Esophagus squamous epithelium (tissue), 5 donors: ENCODE measurements around the gene SUMO2. TPM values are rescaled to one million over a fixed set of nuclear protein-coding genes. Genes with fewer than 3 reads are reported as not detected.
"Not testable (repeated sequence)": the region's sequence is repeated elsewhere in the genome, so short reads cannot be mapped to it uniquely, and the experiment has no call there.

Experiments used
- DNase-seq: peaks from one replicate; lab custom pipeline; 2025; lab: John Stamatoyannopoulos, UW
- H3K27ac ChIP-seq, 4 donors: fragments of 200-600 bp; sonication (generic); one replicate each; pipeline ENCODE4 v1.5.1; 2016 to 2019; ENCODE audit warnings: mild to moderate bottlenecking in 1 of 4
- H3K27me3 ChIP-seq, 4 donors: fragments of 200-600 bp; sonication (generic); 1 replicate in 3 of 4; 2 replicates in 1 of 4; pipeline versions ENCODE4 v1.5.1 to v1.6.0; 2017 to 2021; ENCODE audit warnings: antibody characterized with exemption in 1 of 4
- H3K36me3 ChIP-seq, 3 donors: fragments of 200-600 bp; sonication (generic); one replicate each; pipeline ENCODE4 v1.5.1; 2016 to 2019
- H3K4me1 ChIP-seq, 3 donors: fragments of 200-600 bp; sonication (generic); one replicate each; pipeline ENCODE4 v1.5.1; 2017 to 2019
- H3K4me3 ChIP-seq, 4 donors: fragments of 200-600 bp; sonication (generic); 1 replicate in 3 of 4; 2 replicates in 1 of 4; pipeline ENCODE4 v1.5.1; 2016 to 2019; ENCODE audit warnings: mild to moderate bottlenecking in 2 of 4, moderate library complexity in 1 of 4
- H3K9me3 ChIP-seq, 3 donors: fragments of 200-600 bp; sonication (generic); one replicate each; pipeline ENCODE4 v1.5.1; 2016 to 2019
- CTCF ChIP-seq, 6 experiments: fragments of 450-650 bp in 4 of 6; fragments of 200-600 bp in 2 of 6; sonication (generic) in 2 of 6; IDR thresholded peaks; one replicate each; pipeline ENCODE4 v1.5.1; 2016 to 2019; ENCODE audit warnings: antibody characterized with exemption in 6 of 6, mild to moderate bottlenecking in 4 of 6, moderate library complexity in 4 of 6
- POLR2A ChIP-seq, 4 donors: fragments of 450-650 bp; IDR thresholded peaks; one replicate each; pipeline ENCODE4 v1.6.1; 2017; ENCODE audit warnings: antibody characterized with exemption in 4 of 4, mild to moderate bottlenecking in 4 of 4, moderate library complexity in 3 of 4
- WGBS, 2 donors: methylation state at CpG; one replicate each; pipeline ENCODE4 v1.1.5; 2018; 5-methylcytosine and 5-hydroxymethylcytosine counted together
- intact Hi-C: fragments of 100-400 bp; cut with DNase I; formaldehyde crosslinking; loops from one replicate; pipeline ENCODE4 v1.15.0; 2022
- total RNA-seq, 4 donors: library from RNA; depleted of rRNA; stranded (reverse); fragments of >200 nt; gene quantifications; one replicate each; pipeline ENCODE4 v1.1.0, GENCODE V29; 2016
- donor health status: DM: yes; HTN: yes; CAD: no.

SUMO2 gene
- total RNA-seq, 4 donors from 2014 or later = 49.5 to 110 (median 69.5) TPM

- DNase-seq = no peak
- H3K27me3 ChIP-seq = no peaks in the 10 kb centered on the region
- peaks cover 3 to 39% (median 3%) of the 10 kb centered on the region in 3 donors for H3K36me3 ChIP-seq
- H3K4me1 ChIP-seq = peaks cover 0 to 60% (median 18%) of the 10 kb centered on the region in 3 donors
- WGBS, 2 donors = 93 to 96% methylated on average over 5 of the region's 5 CpGs
- no peak overlapping the region for H3K4me3 ChIP-seq
- TF ChIP-seq CTCF (IDR thresholded peaks at IDR 0.05) = no peak
- TF ChIP-seq POLR2A (IDR thresholded peaks at IDR 0.05) = no peak
- no peaks in the 10 kb centered on the region for H3K9me3 ChIP-seq
- intact Hi-C loops = no loop called here
- H3K27ac ChIP-seq = no peak overlapping the region
Observed at GRCh38 chr17:75138519-75138918, 44.2 kb downstream of the SUMO2 start.

- H3K9me3 ChIP-seq, intact Hi-C loops, H3K27ac ChIP-seq, H3K4me3 ChIP-seq, H3K27me3 ChIP-seq, DNase-seq: not testable (repeated sequence)
- WGBS, 2 donors = 93 to 95% methylated on average over 9 of the region's 9 CpGs
- Histone ChIP-seq H3K4me1 (peaks cover 0 to 61% (median 18%) of the 10 kb centered on the region in 3 donors), H3K36me3 (peaks cover under 1 to 32% (median 3%) of the 10 kb centered on the region in 3 donors)
Observed at GRCh38 chr17:75137762-75138161, 45.0 kb downstream of the SUMO2 start.

GRCh38 chr17:75135946-75136345 is 46.8 kb downstream of the SUMO2 start:
- intact Hi-C loops = no loop called here
- Histone ChIP-seq H3K4me3 (no peak overlapping the region), H3K9me3 (no peaks in the 10 kb centered on the region), H3K27ac (peak overlapping the region; percentile 49 to 76 (median 66)), H3K36me3 (peaks cover 0 to 21% (median 3%) of the 10 kb centered on the region in 3 donors), H3K27me3 (no peaks in the 10 kb centered on the region), H3K4me1 (peaks cover under 1 to 53% (median 25%) of the 10 kb centered on the region in 3 donors)
- TF ChIP-seq POLR2A (IDR thresholded peaks at IDR 0.05) = no peak
- TF ChIP-seq CTCF (IDR thresholded peaks at IDR 0.05) = peak in 2 of 6 experiments; percentile 14 to 45
- no peak for DNase-seq
- 37 to 38% methylated on average over 6 to 8 of the region's 8 CpGs for WGBS, 2 donors

GRCh38 chr17:75135452-75135851 is 47.3 kb downstream of the SUMO2 start:
- Histone ChIP-seq H3K4me1 (peaks cover 5 to 58% (median 28%) of the 10 kb centered on the region in 3 donors), H3K4me3 (no peak overlapping the region), H3K9me3 (no peaks in the 10 kb centered on the region), H3K27me3 (no peaks in the 10 kb centered on the region), H3K36me3 (peaks cover 0 to 17% (median 3%) of the 10 kb centered on the region in 3 donors), H3K27ac (peak overlapping the region; percentile 31 to 76 (median 57))
- WGBS, 2 donors = 43 to 67% methylated on average over 4 to 5 of the region's 5 CpGs
- intact Hi-C loops = no loop called here
- no peak for DNase-seq
- no peak for TF ChIP-seq CTCF (IDR thresholded peaks at IDR 0.05)
- TF ChIP-seq POLR2A (IDR thresholded peaks at IDR 0.05) = no peak

- H3K9me3 ChIP-seq, H3K27me3 ChIP-seq, DNase-seq, H3K4me3 ChIP-seq: not testable (repeated sequence)
- peaks cover 8 to 75% (median 33%) of the 10 kb centered on the region in 3 donors for H3K4me1 ChIP-seq
- peaks cover 0 to 18% (median 15%) of the 10 kb centered on the region in 3 donors for H3K36me3 ChIP-seq
- H3K27ac ChIP-seq = peak overlapping the region in 3 of 4 donors; percentile 49 to 76 (median 65)
- 61 to 63% methylated on average over 11 to 14 of the region's 14 CpGs for WGBS, 2 donors
- intact Hi-C loops = loop anchor here (5.0 kb wide), 1 partner anchor 34 kb away; no protein-coding TSS in a partner anchor
Observed at GRCh38 chr17:75133607-75134347, 49.0 kb downstream of the SUMO2 start.

GRCh38 chr17:75133001-75133400 is 49.8 kb downstream of the SUMO2 start:
- Histone ChIP-seq H3K9me3 (no peaks in the 10 kb centered on the region), H3K4me1 (peaks cover 8 to 82% (median 34%) of the 10 kb centered on the region in 3 donors), H3K27me3 (no peaks in the 10 kb centered on the region), H3K4me3 (no peak overlapping the region), H3K27ac (no peak overlapping the region), H3K36me3 (peaks cover 0 to 24% (median 15%) of the 10 kb centered on the region in 3 donors)
- intact Hi-C loops = loop anchor here (5.0 kb wide), 1 partner anchor 34 kb away; no protein-coding TSS in a partner anchor
- DNase-seq = no peak
- no peak for TF ChIP-seq CTCF (IDR thresholded peaks at IDR 0.05)
- TF ChIP-seq POLR2A (IDR thresholded peaks at IDR 0.05) = no peak
- 85 to 100% methylated on average over 3 of the region's 3 CpGs for WGBS, 2 donors

DNA sequence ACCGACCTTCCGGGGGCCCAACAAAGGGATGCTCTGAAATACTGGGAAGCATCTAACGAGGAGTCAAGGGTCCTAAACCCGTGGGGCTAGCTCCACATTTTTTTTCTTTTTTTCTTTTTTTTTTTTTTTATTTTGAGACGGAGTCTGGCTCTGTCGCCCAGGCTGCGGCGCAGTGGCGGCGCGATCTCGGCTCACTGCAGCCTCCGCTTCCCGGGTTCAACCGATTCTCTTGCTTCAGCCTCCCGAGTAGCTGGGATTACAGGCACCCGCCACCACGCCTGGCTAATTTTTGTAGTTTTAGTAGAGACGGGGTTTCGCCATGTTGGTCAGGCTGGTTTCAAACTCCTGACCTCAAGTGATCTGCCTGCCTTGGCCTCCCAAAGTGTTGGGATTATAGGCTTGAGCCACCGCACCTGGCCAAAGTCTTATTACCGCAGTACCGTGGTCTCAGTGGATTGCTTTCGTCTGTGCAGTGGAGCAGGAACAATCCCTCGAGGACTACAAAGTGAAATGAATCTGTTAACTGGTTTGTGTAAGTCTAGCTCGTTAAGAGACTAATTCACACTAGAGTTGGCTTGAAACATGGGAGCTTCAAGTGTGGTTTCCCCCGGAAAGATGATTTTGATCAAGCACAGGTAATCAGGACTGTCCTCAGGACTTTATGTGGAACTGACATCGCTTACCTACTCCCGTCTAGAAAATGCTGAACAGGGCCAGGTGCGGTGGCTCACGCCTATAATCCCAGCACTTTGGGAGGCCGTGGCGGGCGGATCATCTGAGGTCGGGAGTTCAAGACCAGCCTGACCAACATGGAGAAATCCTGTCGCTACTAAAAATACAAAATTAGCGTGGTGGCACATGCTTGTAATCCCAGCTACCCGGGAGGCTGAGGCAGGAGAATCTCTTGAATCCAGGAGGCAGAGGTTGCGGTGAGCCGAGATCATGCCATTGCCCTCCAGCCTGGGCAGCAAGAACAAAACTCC is 50.5 kb downstream of the SUMO2 start:
- H3K27me3 ChIP-seq, H3K9me3 ChIP-seq, DNase-seq: not testable (repeated sequence)
- Histone ChIP-seq H3K4me1 (peaks cover 8 to 89% (median 41%) of the 10 kb centered on the region in 3 donors), H3K27ac (peak overlapping the region; percentile 90 to 97 (median 92)), H3K36me3 (peaks cover 0 to 24% (median 15%) of the 10 kb centered on the region in 3 donors), H3K4me3 (peak overlapping the region; percentile 63 to 92 (median 74))
- intact Hi-C loops = loop anchor here (5.0 kb wide), 1 partner anchor 35 kb away; no protein-coding TSS in a partner anchor
- WGBS, 2 donors = 68 to 74% methylated on average over 20 to 30 of the region's 40 CpGs
